Endothelial cell of umbilical vein (primary cell): Measurements from ENCODE around the gene AK4. TPM values are rescaled to one million over a fixed set of nuclear protein-coding genes. Genes with fewer than 3 reads are reported as not detected.

Experiments used
- BruUV-seq: library from RNA; stranded (reverse); fragments of 400-500 nt; replicated peaks from 2 replicates; lab custom pipeline; 2021; lab: Mats Ljungman, UMichigan
- CTCF ChIA-PET: fragments of 300-600, 350-600 bp; sonication (Branson Sonifier 250); formaldehyde crosslinking; loops from one replicate; lab custom pipeline; 2021; ENCODE audit warnings: antibody characterized with exemption, inconsistent platforms; lab: Charles Lee
- POLR2A ChIA-PET: fragments of 300-600, 350-600 bp; sonication (Branson Sonifier 250); formaldehyde crosslinking; loops from one replicate; lab custom pipeline; 2021; ENCODE audit warnings: antibody characterized with exemption, inconsistent platforms; lab: Charles Lee
- DNase-seq: peaks from one replicate; pipeline ENCODE4 v3.0.0-alpha.2; 2011; ENCODE audit warnings: low read depth, low spot score
- FAIRE-seq: peaks from 2 replicates; lab custom pipeline; 2011; peaks lifted over from hg19 to GRCh38; lab: Jason Lieb, UNC
- H2AFZ ChIP-seq: 2 replicates; pipeline ENCODE4 v1.6.0; 2012; ENCODE audit warnings: low read depth, low read length, control low read depth, inconsistent platforms
- H3K27ac ChIP-seq: 2 replicates; pipeline ENCODE4 v1.5.1; 2011; ENCODE audit warnings: low read depth, mild to moderate bottlenecking, control low read depth, low read length, moderate library complexity; ENCODE audit not compliant: insufficient read depth
- H3K27me3 ChIP-seq, 2 experiments: 2 replicates each; pipeline versions ENCODE4 v1.6.0 to v1.6.1; 2011; ENCODE audit warnings: low read length in 2 of 2, mixed read lengths in 1 of 2; ENCODE audit not compliant: control insufficient read depth in 2 of 2, insufficient read depth in 2 of 2
- H3K36me3 ChIP-seq, 2 experiments: 2 replicates in 1 of 2; 3 replicates in 1 of 2; pipeline ENCODE4 v1.5.1; 2011; ENCODE audit warnings: low read length in 2 of 2, mild to moderate bottlenecking in 1 of 2, moderate library complexity in 1 of 2; ENCODE audit not compliant: control insufficient read depth in 2 of 2, insufficient read depth in 2 of 2; ENCODE audit errors: extremely low read depth in 1 of 2
- H3K4me1 ChIP-seq: 3 replicates; pipeline ENCODE4 v1.5.1; 2011; ENCODE audit warnings: mild to moderate bottlenecking, low read length; ENCODE audit not compliant: control insufficient read depth, insufficient read depth; ENCODE audit errors: extremely low read depth
- H3K4me2 ChIP-seq: 2 replicates; pipeline ENCODE4 v1.6.1; 2011; ENCODE audit warnings: low read length, control low read depth, mixed read lengths; ENCODE audit not compliant: insufficient read depth
- H3K4me3 ChIP-seq, 3 experiments: fragments of 200-600 bp in 1 of 3; sonication (generic), shearing (Covaris generic) in 1 of 3; replicated peaks in 1 of 3; 2 replicates each; pipeline ENCODE4 v1.5.1; 2011 to 2016; ENCODE audit warnings: control low read depth in 3 of 3, low read length in 3 of 3, mild to moderate bottlenecking in 2 of 3, inconsistent platforms in 1 of 3, low read depth in 1 of 3, moderate library complexity in 1 of 3; ENCODE audit not compliant: insufficient read depth in 1 of 3
- H3K79me2 ChIP-seq: 2 replicates; pipeline ENCODE4 v1.6.0; 2012; ENCODE audit warnings: low read length, inconsistent platforms; ENCODE audit not compliant: control insufficient read depth, insufficient read depth
- H3K9ac ChIP-seq: replicated peaks from 2 replicates; pipeline ENCODE3; 2011; ENCODE audit warnings: low read length, control low read depth; ENCODE audit not compliant: insufficient read depth; ENCODE audit errors: extremely low read depth
- H3K9me1 ChIP-seq: replicated peaks from 3 replicates; pipeline ENCODE4 v1.6.0; 2011; ENCODE audit warnings: mild to moderate bottlenecking, low read length; ENCODE audit not compliant: control insufficient read depth, insufficient read depth; ENCODE audit errors: extremely low read depth
- H3K9me3 ChIP-seq: replicated peaks from 2 replicates; pipeline ENCODE4 v1.5.1; 2012; ENCODE audit warnings: low read length, inconsistent platforms; ENCODE audit not compliant: control insufficient read depth, insufficient read depth
- H4K20me1 ChIP-seq: replicated peaks from 2 replicates; pipeline ENCODE3; 2011; ENCODE audit warnings: mild to moderate bottlenecking, low read length; ENCODE audit not compliant: control insufficient read depth, insufficient read depth; ENCODE audit errors: extremely low read depth
- CTCF ChIP-seq, 2 donors: IDR thresholded peaks; 1 replicate in 1 of 2; 2 replicates in 1 of 2; pipeline ENCODE4 v1.5.1; 2011; ENCODE audit warnings: low read length in 2 of 2, mild to moderate bottlenecking in 2 of 2, moderate library complexity in 2 of 2, control low read depth in 1 of 2, inconsistent platforms in 1 of 2, low read depth in 1 of 2; ENCODE audit not compliant: insufficient read depth in 1 of 2; ENCODE audit errors: extremely low read depth in 1 of 2
- EZH2 ChIP-seq: IDR thresholded peaks from 2 replicates; pipeline ENCODE4 v1.6.1; 2012; ENCODE audit warnings: borderline replicate concordance, low read depth, mild to moderate bottlenecking, moderate library complexity, low read length, inconsistent platforms; ENCODE audit not compliant: severe bottlenecking
- FOS ChIP-seq: IDR thresholded peaks from 2 replicates; pipeline ENCODE4 v1.6.1; 2011; ENCODE audit warnings: mild to moderate bottlenecking, low read length, moderate library complexity, borderline replicate concordance; ENCODE audit not compliant: insufficient read depth
- GATA2 ChIP-seq: IDR thresholded peaks from 2 replicates; pipeline ENCODE4 v1.7.0; 2011; ENCODE audit warnings: low read depth, mild to moderate bottlenecking, moderate library complexity, mixed read lengths, low read length; ENCODE audit not compliant: insufficient read length, insufficient read depth
- JUN ChIP-seq: IDR thresholded peaks from 2 replicates; pipeline ENCODE4 v1.6.1; 2011; ENCODE audit warnings: borderline replicate concordance, low read depth; ENCODE audit not compliant: insufficient read length, insufficient read depth
- MAX ChIP-seq: IDR thresholded peaks from 2 replicates; pipeline ENCODE4 v1.6.1; 2011; ENCODE audit not compliant: insufficient read depth, insufficient read length
- MYC ChIP-seq: IDR thresholded peaks from one replicate; pipeline ENCODE4 v1.6.1; 2011; ENCODE audit warnings: mild to moderate bottlenecking, low read depth, low read length
- POLR2A ChIP-seq: IDR thresholded peaks from 2 replicates; pipeline ENCODE4 v1.6.1; 2012; ENCODE audit warnings: low read depth, mild to moderate bottlenecking, control low read depth, low read length
- POLR2AphosphoS5 ChIP-seq: IDR thresholded peaks from 2 replicates; pipeline ENCODE4 v1.6.1; 2012; ENCODE audit warnings: low read depth, mild to moderate bottlenecking, control low read depth, low read length, moderate library complexity; ENCODE audit not compliant: insufficient read depth
- dilution Hi-C: fragments of 300-500 bp; cut with MboI; formaldehyde crosslinking; loops from one replicate; pipeline ENCODE4 v1.15.0; 2019; ENCODE audit warnings: low sequenced_read_pairs; ENCODE audit not compliant: extremely low pct_ligation_motif_present
- intact Hi-C: fragments of 100-400 bp; cut with micrococcal nuclease; formaldehyde crosslinking; loops from one replicate; pipeline ENCODE4 v1.10.0; 2022
- polyA plus RNA-seq, 4 experiments: library from polyadenylated mRNA; depleted of rRNA in 3 of 4; stranded (reverse) in 3 of 4; unstranded in 1 of 4; fragments of >200 nt; gene quantifications; 2 replicates each; pipeline versions ENCODE4 v1.2.1 to v1.2.3, GENCODE V29; 2011 to 2012; ENCODE audit warnings: missing spikeins in 1 of 4
- total RNA-seq: library from RNA; stranded (reverse); gene quantifications from 2 replicates; pipeline ENCODE4 v1.2.3, GENCODE V29; 2021

Gene AK4
- total and polyA plus RNA-seq, 2 donors (not counting 3 experiments of a cell fraction or from before 2014, with no cell fraction given), result 2.2 to 5.6 TPM

GRCh38 chr1:65105596-65105995, 42.4 kb upstream of the AK4 start:
- H3K4me1 ChIP-seq, result no peaks in the 10 kb centered on the region
- dilution Hi-C loops, result no loop called here
- H3K9me1 ChIP-seq, result no peaks in the 10 kb centered on the region
- CTCF ChIA-PET, result no interaction called here
- H3K9me3 ChIP-seq, result no peaks in the 10 kb centered on the region
- H3K27me3 ChIP-seq, result no peaks in the 10 kb centered on the region
- POLR2A ChIA-PET, result no interaction called here
- intact Hi-C loops, result no loop called here
- no peak overlapping the region for H3K4me3 ChIP-seq
- no TSS peak for BruUV-seq
- DNase-seq (no peak), FAIRE-seq (no peak)
- no peak overlapping the region for H3K9ac ChIP-seq
- no peaks in the 10 kb centered on the region for H4K20me1 ChIP-seq
- TF ChIP-seq CTCF (IDR thresholded peaks at IDR 0.05; ENCODE audit: extremely low read depth in 1 of 2, insufficient read depth in 1 of 2, low read depth in 1 of 2, low read length in 2 of 2) (no peak), FOS (no peak), GATA2 (no peak), POLR2A (no peak)
- H3K27ac ChIP-seq, result no peak overlapping the region
- no peaks in the 10 kb centered on the region for H3K79me2 ChIP-seq
- H2AFZ ChIP-seq, result no peak overlapping the region
- H3K36me3 ChIP-seq, result no peaks in the 10 kb centered on the region
- H3K4me2 ChIP-seq, result no peak overlapping the region

- no peak for DNase-seq
- Histone ChIP-seq H3K4me2 (no peak overlapping the region), H2AFZ (no peak overlapping the region), H4K20me1 (no peaks in the 10 kb centered on the region), H3K9me3 (no peaks in the 10 kb centered on the region), H3K4me1 (no peaks in the 10 kb centered on the region), H3K27ac (no peak overlapping the region), H3K36me3 (no peaks in the 10 kb centered on the region), H3K79me2 (no peaks in the 10 kb centered on the region), H3K4me3 (no peak overlapping the region), H3K9ac (no peak overlapping the region), H3K9me1 (no peaks in the 10 kb centered on the region), H3K27me3 (no peaks in the 10 kb centered on the region)
- FAIRE-seq, result no peak
- no peak for TF ChIP-seq FOS
- no peak for TF ChIP-seq POLR2A
- no peak for TF ChIP-seq POLR2AphosphoS5
- TF ChIP-seq GATA2, result no peak
- TF ChIP-seq JUN, result no peak
- no peak for TF ChIP-seq MYC
- no peak for TF ChIP-seq CTCF (IDR thresholded peaks at IDR 0.05; ENCODE audit: extremely low read depth in 1 of 2, insufficient read depth in 1 of 2, low read depth in 1 of 2, low read length in 2 of 2)
- TF ChIP-seq EZH2, result no peak
- TF ChIP-seq MAX, result no peak
- intact Hi-C loops, result no loop called here
- ChIA-PET CTCF (interaction anchor here (1.7 kb wide), 1 partner anchor 580 kb away, joined by 4 read pairs; no protein-coding TSS in a partner anchor), POLR2A (no interaction called here)
- BruUV-seq, result no TSS peak
- dilution Hi-C loops, result no loop called here
These were observed 39.9 kb upstream of the AK4 start for GRCh38 chr1:65108025-65108642.
